ENCODE measurements around the gene IL25.

- TF ChIP-seq, protein P1, sequence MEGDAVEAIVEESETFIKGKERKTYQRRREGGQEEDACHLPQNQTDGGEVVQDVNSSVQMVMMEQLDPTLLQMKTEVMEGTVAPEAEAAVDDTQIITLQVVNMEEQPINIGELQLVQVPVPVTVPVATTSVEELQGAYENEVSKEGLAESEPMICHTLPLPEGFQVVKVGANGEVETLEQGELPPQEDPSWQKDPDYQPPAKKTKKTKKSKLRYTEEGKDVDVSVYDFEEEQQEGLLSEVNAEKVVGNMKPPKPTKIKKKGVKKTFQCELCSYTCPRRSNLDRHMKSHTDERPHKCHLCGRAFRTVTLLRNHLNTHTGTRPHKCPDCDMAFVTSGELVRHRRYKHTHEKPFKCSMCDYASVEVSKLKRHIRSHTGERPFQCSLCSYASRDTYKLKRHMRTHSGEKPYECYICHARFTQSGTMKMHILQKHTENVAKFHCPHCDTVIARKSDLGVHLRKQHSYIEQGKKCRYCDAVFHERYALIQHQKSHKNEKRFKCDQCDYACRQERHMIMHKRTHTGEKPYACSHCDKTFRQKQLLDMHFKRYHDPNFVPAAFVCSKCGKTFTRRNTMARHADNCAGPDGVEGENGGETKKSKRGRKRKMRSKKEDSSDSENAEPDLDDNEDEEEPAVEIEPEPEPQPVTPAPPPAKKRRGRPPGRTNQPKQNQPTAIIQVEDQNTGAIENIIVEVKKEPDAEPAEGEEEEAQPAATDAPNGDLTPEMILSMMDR (IDR thresholded peaks at IDR 0.05; ENCODE audit: borderline replicate concordance, extremely low read depth, low read length, poor library complexity, severe bottlenecking): no peak
- no peak for TF ChIP-seq EZH2 (IDR thresholded peaks at IDR 0.05; ENCODE audit: borderline replicate concordance, low read depth, low read length, severe bottlenecking)
Observed at GRCh38 chr14:23409475-23409874, 36.9 kb downstream of the IL25 start.
